ENCODE results near the gene RARRES1. TPM values are rescaled to one million over a fixed set of nuclear protein-coding genes. Genes with fewer than 3 reads are reported as not detected.
A peak's percentile ranks its signal among the peaks of the same experiment; 100 is the strongest.

RARRES1 gene
- total and polyA plus RNA-seq, 4 donors, result 36.3 to 110 (median 51.6) TPM

DNA sequence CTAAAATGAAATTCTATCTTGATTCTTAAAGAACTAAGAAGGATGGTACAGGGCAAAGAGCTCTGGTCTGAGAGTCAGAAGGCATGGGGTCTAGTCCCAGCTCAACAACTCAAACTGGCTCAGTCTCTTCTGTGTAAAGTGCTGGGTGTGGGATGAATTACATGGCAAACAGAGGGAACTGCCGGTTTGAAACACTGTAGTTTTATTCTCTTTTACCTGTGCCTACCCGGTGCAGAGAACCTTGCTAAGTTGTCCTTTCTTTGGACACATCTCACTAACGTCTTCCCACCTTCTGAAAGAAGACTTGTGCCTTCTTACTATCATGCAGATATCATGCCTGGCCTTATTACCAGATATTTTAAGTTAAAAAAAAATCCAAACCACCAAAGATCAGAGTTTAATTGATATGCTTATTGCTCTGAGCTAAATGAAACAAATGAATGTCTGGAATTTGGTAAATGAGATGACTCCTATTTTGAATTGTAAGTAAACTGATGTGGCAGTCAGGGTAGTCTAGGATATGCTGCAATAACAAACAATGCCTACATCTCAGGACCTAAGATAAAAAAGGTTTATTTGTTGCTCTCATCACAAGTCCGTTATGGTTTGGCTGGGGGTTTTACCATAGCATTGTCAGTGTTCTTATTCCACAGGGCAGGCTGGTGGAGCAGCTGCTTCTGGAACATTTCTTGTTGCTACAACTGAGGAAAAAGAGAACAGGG is 12.5 kb upstream of the RARRES1 start:
- TF ChIP-seq, protein P1, sequence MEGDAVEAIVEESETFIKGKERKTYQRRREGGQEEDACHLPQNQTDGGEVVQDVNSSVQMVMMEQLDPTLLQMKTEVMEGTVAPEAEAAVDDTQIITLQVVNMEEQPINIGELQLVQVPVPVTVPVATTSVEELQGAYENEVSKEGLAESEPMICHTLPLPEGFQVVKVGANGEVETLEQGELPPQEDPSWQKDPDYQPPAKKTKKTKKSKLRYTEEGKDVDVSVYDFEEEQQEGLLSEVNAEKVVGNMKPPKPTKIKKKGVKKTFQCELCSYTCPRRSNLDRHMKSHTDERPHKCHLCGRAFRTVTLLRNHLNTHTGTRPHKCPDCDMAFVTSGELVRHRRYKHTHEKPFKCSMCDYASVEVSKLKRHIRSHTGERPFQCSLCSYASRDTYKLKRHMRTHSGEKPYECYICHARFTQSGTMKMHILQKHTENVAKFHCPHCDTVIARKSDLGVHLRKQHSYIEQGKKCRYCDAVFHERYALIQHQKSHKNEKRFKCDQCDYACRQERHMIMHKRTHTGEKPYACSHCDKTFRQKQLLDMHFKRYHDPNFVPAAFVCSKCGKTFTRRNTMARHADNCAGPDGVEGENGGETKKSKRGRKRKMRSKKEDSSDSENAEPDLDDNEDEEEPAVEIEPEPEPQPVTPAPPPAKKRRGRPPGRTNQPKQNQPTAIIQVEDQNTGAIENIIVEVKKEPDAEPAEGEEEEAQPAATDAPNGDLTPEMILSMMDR (IDR thresholded peaks at IDR 0.05; ENCODE audit: control extremely low read depth, extremely low read depth), result no peak
- ATAC-seq (ENCODE audit: insufficient read depth, low FRiP score), result no peak
- Histone ChIP-seq H3K27me3 (ENCODE audit: control insufficient read depth in 3 of 3, insufficient read depth in 3 of 3, low read length in 2 of 3) (no peaks in the 10 kb centered on the region), H3K36me3 (ENCODE audit: control insufficient read depth in 4 of 4, insufficient read depth in 4 of 4, low read length in 4 of 4) (peaks cover 0 to 40% (median 15%) of the 10 kb centered on the region in 4 donors), H3K9me3 (ENCODE audit: control insufficient read depth in 4 of 4, insufficient read depth in 3 of 4, low read length in 3 of 4) (peaks cover 0 to 3% (median 0%) of the 10 kb centered on the region in 4 donors), H3K27ac (ENCODE audit: low read depth in 1 of 2, low read length in 1 of 2) (no peak overlapping the region), H3K9ac (ENCODE audit: insufficient read depth in 1 of 2, low read length in 2 of 2) (no peak overlapping the region), H3K4me1 (ENCODE audit: control insufficient read depth in 5 of 5, insufficient read depth in 5 of 5, low read length in 5 of 5) (peaks cover 0 to 27% (median 9%) of the 10 kb centered on the region in 5 donors), H3K4me3 (no peak overlapping the region)
- 95 to 100% methylated on average over 4 of the region's 4 CpGs for WGBS, 2 donors
- DNase-seq, result no peak

DNA sequence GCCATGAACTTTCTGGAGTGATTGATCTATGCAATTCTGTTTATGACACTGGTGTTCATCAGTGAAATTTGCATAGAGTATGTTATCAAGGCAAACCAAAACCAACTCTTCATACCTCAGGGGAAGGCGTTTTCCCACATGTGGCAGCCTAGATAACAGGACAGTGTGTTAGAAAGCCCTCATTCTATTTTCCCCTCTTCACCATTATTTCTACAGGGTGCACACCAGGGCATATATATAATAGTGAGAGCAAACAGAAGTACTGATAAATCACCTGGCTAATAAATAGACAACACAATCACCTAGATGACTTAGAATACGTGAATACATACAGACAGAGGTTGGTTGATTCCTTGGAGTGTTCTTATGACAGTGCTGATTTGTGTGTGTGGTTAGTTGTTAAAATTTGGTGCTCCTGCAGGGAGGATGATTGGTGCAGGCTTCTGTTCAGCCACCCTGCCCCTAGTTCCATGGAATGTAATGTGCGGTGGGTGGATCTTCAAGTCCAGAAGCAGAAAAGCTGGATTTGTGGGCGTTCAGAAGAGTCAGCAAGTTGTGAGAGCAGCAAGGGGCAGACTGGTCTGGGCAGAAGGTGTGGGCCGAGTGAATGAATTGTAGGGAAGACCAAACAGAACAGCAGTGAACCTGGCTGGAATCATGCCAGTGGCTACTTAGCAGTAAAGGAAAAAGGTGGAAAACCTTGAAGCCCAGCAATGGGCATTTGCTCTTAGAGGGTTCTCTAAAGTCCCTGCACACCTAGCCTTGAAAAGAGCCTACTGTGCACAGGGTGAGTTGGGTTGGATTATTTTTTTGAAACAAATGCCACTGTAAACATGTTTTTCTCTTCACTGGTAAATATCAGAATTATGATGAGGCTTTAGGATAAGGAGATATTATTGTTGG is 11.7 kb upstream of the RARRES1 start:
- Histone ChIP-seq H3K36me3 (ENCODE audit: control insufficient read depth in 4 of 4, insufficient read depth in 4 of 4, low read length in 4 of 4) (peaks cover 0 to 39% (median 15%) of the 10 kb centered on the region in 4 donors), H3K4me1 (ENCODE audit: control insufficient read depth in 5 of 5, insufficient read depth in 5 of 5, low read length in 5 of 5) (peaks cover 0 to 35% (median 9%) of the 10 kb centered on the region in 5 donors), H3K9me3 (ENCODE audit: control insufficient read depth in 4 of 4, insufficient read depth in 3 of 4, low read length in 3 of 4) (peaks cover 0 to 3% (median 0%) of the 10 kb centered on the region in 4 donors), H3K9ac (ENCODE audit: insufficient read depth in 1 of 2, low read length in 2 of 2) (no peak overlapping the region), H3K27me3 (ENCODE audit: control insufficient read depth in 3 of 3, insufficient read depth in 3 of 3, low read length in 2 of 3) (no peaks in the 10 kb centered on the region), H3K4me3 (no peak overlapping the region), H3K27ac (ENCODE audit: low read depth in 1 of 2, low read length in 1 of 2) (no peak overlapping the region)
- WGBS, 2 donors, result 80 to 92% methylated on average over 5 of the region's 5 CpGs
- TF ChIP-seq, protein P1 (IDR thresholded peaks at IDR 0.05; ENCODE audit: control extremely low read depth, extremely low read depth), result no peak
- DNase-seq, result peak in 1 of 3 donors; percentile 52
- ATAC-seq (ENCODE audit: insufficient read depth, low FRiP score), result no peak

DNA sequence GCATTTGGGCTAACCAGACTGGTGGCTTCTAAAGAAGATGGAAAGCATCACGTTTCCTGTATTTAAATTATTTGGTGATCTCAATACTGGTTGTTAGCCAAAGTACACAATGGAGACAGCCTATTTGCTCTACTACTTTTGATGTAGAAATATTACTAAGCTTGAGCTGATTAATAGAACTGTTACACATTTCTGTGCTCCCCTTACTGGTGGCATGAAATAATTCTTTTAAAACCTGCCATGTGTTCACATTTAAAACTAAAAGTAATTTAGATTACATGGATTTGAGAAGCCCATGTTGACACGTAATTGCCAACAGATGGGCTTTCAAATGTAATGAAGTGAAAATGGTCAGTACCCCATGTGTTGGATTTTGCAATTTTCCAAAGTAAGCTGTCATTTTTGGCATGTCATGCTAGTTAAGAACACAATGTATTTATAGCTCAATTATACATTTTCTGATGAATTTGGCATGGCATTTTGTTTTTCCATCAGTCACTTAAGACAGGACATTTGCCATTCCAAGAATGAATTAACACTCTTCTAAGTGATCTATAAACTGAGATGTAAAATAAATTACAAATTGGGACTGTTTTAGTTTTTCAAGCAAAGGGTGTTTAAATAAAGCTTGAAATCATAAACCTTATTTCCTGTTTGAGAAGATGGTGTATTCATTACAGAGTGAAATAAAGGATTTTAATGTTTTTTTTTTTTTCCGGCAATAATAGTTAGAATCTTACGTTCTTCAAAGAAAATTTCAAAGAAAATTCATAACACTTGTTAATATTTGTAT is 10.8 kb upstream of the RARRES1 start:
- ATAC-seq (ENCODE audit: insufficient read depth, low FRiP score), result no peak
- peaks cover 0 to 33% (median 5%) of the 10 kb centered on the region in 5 donors for H3K4me1 ChIP-seq (ENCODE audit: control insufficient read depth in 5 of 5, insufficient read depth in 5 of 5, low read length in 5 of 5)

More for the DNA sequence above, 10.8 kb upstream of the RARRES1 start:
- peak; percentile 55 to 98 (median 98) for DNase-seq
- H3K4me3 ChIP-seq, result no peak overlapping the region
- H3K27ac ChIP-seq (ENCODE audit: low read depth in 1 of 2, low read length in 1 of 2), result no peak overlapping the region
- no peak overlapping the region for H3K9ac ChIP-seq (ENCODE audit: insufficient read depth in 1 of 2, low read length in 2 of 2)
- TF ChIP-seq, protein P1 (IDR thresholded peaks at IDR 0.05; ENCODE audit: control extremely low read depth, extremely low read depth), result no peak
- no peaks in the 10 kb centered on the region for H3K27me3 ChIP-seq (ENCODE audit: control insufficient read depth in 3 of 3, insufficient read depth in 3 of 3, low read length in 2 of 3)
- 76 to 82% methylated on average over 4 of the region's 4 CpGs for WGBS, 2 donors
- H3K36me3 ChIP-seq (ENCODE audit: control insufficient read depth in 4 of 4, insufficient read depth in 4 of 4, low read length in 4 of 4), result peaks cover 0 to 37% (median 16%) of the 10 kb centered on the region in 4 donors
- H3K9me3 ChIP-seq (ENCODE audit: control insufficient read depth in 4 of 4, insufficient read depth in 3 of 4, low read length in 3 of 4), result peaks cover 0 to 3% (median 0%) of the 10 kb centered on the region in 4 donors
